K562 (cell line): ENCODE data around the gene CALM3. TPM values are rescaled to one million over a fixed set of nuclear protein-coding genes. Genes with fewer than 3 reads are reported as not detected.
A peak's percentile ranks its signal among the peaks of the same experiment; 100 is the strongest.

Experiments used
- ATAC-seq: fragments of 200-7000 bp; cut with Tn5 transposase; 3 replicates; pipeline ENCODE4 v1.9.1; 2020; ENCODE audit warnings: moderate library complexity
- BruUV-seq: library from RNA; stranded (reverse); fragments of 400-500 nt; replicated peaks from 2 replicates; lab custom pipeline; 2021; lab: Mats Ljungman, UMichigan
- CTCF ChIA-PET: fragments of 300-600 bp; formaldehyde crosslinking; extraction: SDS; loops from one replicate; lab custom pipeline; 2021; ENCODE audit warnings: low intra/inter-chr PET ratio; lab: Yijun Ruan, JAX
- POLR2A ChIA-PET: fragments of 300-600, 350-650 bp; sonication (Branson Sonifier 250); formaldehyde crosslinking; extraction: SDS; loops from one replicate; lab custom pipeline; 2021; ENCODE audit warnings: antibody characterized with exemption, inconsistent platforms; lab: Yijun Ruan, JAX
- DNase-seq, 4 experiments: peaks; one replicate each; pipeline versions ENCODE4 v3.0.0 to v3.0.0-alpha.2; 2011 to 2018; ENCODE audit warnings: low spot score in 3 of 4, mixed read lengths in 3 of 4; ENCODE audit errors: extremely low read depth in 1 of 4
- FAIRE-seq: peaks from 2 replicates; lab custom pipeline; 2011; peaks lifted over from hg19 to GRCh38; lab: Jason Lieb, UNC
- H2AFZ ChIP-seq: 2 replicates; pipeline ENCODE4 v1.6.0; 2011; ENCODE audit warnings: low read depth, low read length, control low read depth, inconsistent platforms
- H3K27ac ChIP-seq: fragments of 200-600 bp; 3 replicates; pipeline ENCODE4 v1.8.0; 2011; ENCODE audit warnings: low read depth, mild to moderate bottlenecking, control low read depth, inconsistent platforms, low read length, moderate library complexity, mixed read lengths; ENCODE audit errors: extremely low read depth
- H3K27me3 ChIP-seq, 2 experiments: fragments of 300-600 bp in 1 of 2; 2 replicates in 1 of 2; 3 replicates in 1 of 2; pipeline versions ENCODE4 v1.6.0 to v1.8.0; 2011; ENCODE audit warnings: inconsistent platforms in 2 of 2, low read length in 2 of 2, mild to moderate bottlenecking in 1 of 2, mixed read lengths in 1 of 2, moderate library complexity in 1 of 2; ENCODE audit not compliant: control insufficient read depth in 2 of 2, insufficient read depth in 2 of 2
- H3K36me3 ChIP-seq: fragments of 300-600 bp; 3 replicates; pipeline ENCODE4 v1.8.0; 2011; ENCODE audit warnings: mild to moderate bottlenecking, low read length, inconsistent platforms; ENCODE audit not compliant: control insufficient read depth, insufficient read depth
- H3K4me1 ChIP-seq, 2 experiments: fragments of 200-600 bp in 1 of 2; replicated peaks in 1 of 2; 2 replicates in 1 of 2; 3 replicates in 1 of 2; pipeline versions ENCODE4 v1.5.1 to v1.8.0; 2011; ENCODE audit warnings: inconsistent platforms in 2 of 2, low read length in 2 of 2, mild to moderate bottlenecking in 1 of 2, mixed read lengths in 1 of 2, moderate library complexity in 1 of 2; ENCODE audit not compliant: control insufficient read depth in 2 of 2, insufficient read depth in 2 of 2
- H3K4me2 ChIP-seq: 2 replicates; pipeline ENCODE4 v1.6.1; 2011; ENCODE audit warnings: low read length, control low read depth, inconsistent platforms, mixed read lengths; ENCODE audit not compliant: insufficient read depth
- H3K4me3 ChIP-seq: fragments of 200-600 bp; sonication (generic), shearing (Covaris generic); 2 replicates; pipeline ENCODE4 v1.5.1; 2016; ENCODE audit warnings: control low read depth, inconsistent platforms
- H3K79me2 ChIP-seq: fragments of 200-600 bp; 3 replicates; pipeline ENCODE4 v1.8.0; 2011; ENCODE audit warnings: low read length, inconsistent platforms; ENCODE audit not compliant: control insufficient read depth, insufficient read depth
- H3K9ac ChIP-seq, 2 experiments: 2 replicates each; pipeline versions ENCODE4 v1.6.0 to v1.6.1; 2011; ENCODE audit warnings: low read depth in 2 of 2, low read length in 2 of 2, control low read depth in 1 of 2, inconsistent platforms in 1 of 2, mild to moderate bottlenecking in 1 of 2, mixed read lengths in 1 of 2; ENCODE audit not compliant: insufficient read depth in 1 of 2
- H3K9me1 ChIP-seq: one replicate; pipeline ENCODE4 v1.6.0; 2011; ENCODE audit warnings: inconsistent platforms, mild to moderate bottlenecking, low read length, moderate library complexity; ENCODE audit not compliant: control insufficient read depth, insufficient read depth
- H3K9me3 ChIP-seq: replicated peaks from 2 replicates; pipeline ENCODE4 v1.5.1; 2011; ENCODE audit warnings: low read depth, low read length, inconsistent platforms; ENCODE audit not compliant: control insufficient read depth, insufficient read depth
- H4K20me1 ChIP-seq: replicated peaks from 2 replicates; pipeline ENCODE4 v1.6.1; 2011; ENCODE audit warnings: low read length, inconsistent platforms, mixed read lengths; ENCODE audit not compliant: control insufficient read depth, insufficient read depth
- DDX20 ChIP-seq: fragments of 450-650 bp; IDR thresholded peaks from 2 replicates; pipeline ENCODE4 v1.6.1; 2016; ENCODE audit warnings: missing genetic modification characterization, low read depth, mild to moderate bottlenecking, missing compliant biosample characterization, moderate library complexity
- MECOM ChIP-seq: fragments of 250-450 bp; sonication (Bioruptor Pico); IDR thresholded peaks from 2 replicates; pipeline ENCODE4 v1.8.0; 2022; ENCODE audit warnings: inconsistent platforms
- PHF8 ChIP-seq: fragments of 200-600 bp; sonication (generic); IDR thresholded peaks from 2 replicates; pipeline ENCODE4 v1.6.1; 2012; ENCODE audit warnings: mixed run types, mild to moderate bottlenecking, inconsistent platforms, low read length, moderate library complexity, borderline replicate concordance
- RBM25 ChIP-seq: fragments of 200-400 bp; formaldehyde crosslinking; IDR thresholded peaks from 2 replicates; pipeline ENCODE4 v1.6.1; 2018; ENCODE audit warnings: low read length, low read depth, moderate library complexity; ENCODE audit not compliant: severe bottlenecking
- ZNF121 ChIP-seq: sonication (generic); formaldehyde crosslinking; conservative IDR thresholded peaks from 2 replicates; pipeline ENCODE4 v1.8.0; 2022; ENCODE audit warnings: missing genetic modification reagents
- WGBS: fragments of 100-300 bp; shearing (Covaris generic); methylation state at CpG from one replicate; pipeline ENCODE4 v1.1.6; 2016; ENCODE audit warnings: low coverage, mixed read lengths; ENCODE audit not compliant: insufficient coverage; ENCODE audit errors: missing lambda C conversion rate; 5-methylcytosine and 5-hydroxymethylcytosine counted together
- in situ Hi-C: fragments of 300-500 bp; cut with MboI; formaldehyde crosslinking; loops from 4 replicates; pipeline ENCODE4 v1.15.0; 2018; ENCODE audit warnings: inconsistent platforms, mixed read lengths
- intact Hi-C: fragments of 100-400 bp; cut with micrococcal nuclease; formaldehyde crosslinking; loops from 2 replicates; pipeline ENCODE4 v1.14.2; 2022
- polyA plus RNA-seq, 8 experiments: library from polyadenylated mRNA; depleted of rRNA in 4 of 8; stranded (reverse) in 5 of 8; unstranded in 3 of 8; fragments of >200 nt; fragmentation: Nextera tagmentation in 2 of 8; fragmentation: Illumina TruSeq in 1 of 8; extraction: Ambion mirVana in 2 of 8; extraction: Trizol in 1 of 8; gene quantifications; 2 replicates each; pipeline versions ENCODE4 v1.2.1 to v1.2.3, GENCODE V29; 2011 to 2014; ENCODE audit warnings: inconsistent platforms in 1 of 8, missing spikeins in 1 of 8
- total RNA-seq, 7 experiments: library from RNA; depleted of rRNA in 6 of 7; stranded (reverse); fragments of >200 nt in 6 of 7; fragmentation: Illumina TruSeq in 2 of 7; extraction: Trizol in 2 of 7; gene quantifications; 2 replicates each; pipeline versions ENCODE4 v1.2.1 to v1.2.3, GENCODE V29; 2011 to 2021; ENCODE audit warnings: low replicate concordance in 1 of 7

CALM3 gene
- total and polyA plus RNA-seq, 9 of the 15 experiments (the other 6 are each of a cell fraction or from before 2014, with no cell fraction given): 34.6 to 350 (median 156) TPM

- no peak overlapping the region for H3K4me2 ChIP-seq
- TF ChIP-seq MECOM (CRISPR knock-in tag) (no peak), ZNF121 (CRISPR knock-in tag) (peak; percentile 93), RBM25 (peak; percentile 6)
- TF ChIP-seq, all 486 proteins: peak for 2
- ATAC-seq (no peak), DNase-seq (peak in 1 of 4 experiments; percentile 3), FAIRE-seq (no peak)
- H3K36me3 ChIP-seq: no peaks in the 10 kb centered on the region
- in situ Hi-C loops (no loop called here), intact Hi-C loops (no loop called here)
- no peak overlapping the region for H2AFZ ChIP-seq
- H3K79me2 ChIP-seq: no peaks in the 10 kb centered on the region
- BruUV-seq: no TSS peak
- ChIA-PET POLR2A (interaction anchor here (0.6 kb wide), 1 partner anchor 99 kb away, joined by 3 read pairs; no protein-coding TSS in a partner anchor), CTCF (no interaction called here)
- no peaks in the 10 kb centered on the region for H3K9me1 ChIP-seq
- WGBS: 82% methylated on average over 4 of the region's 7 CpGs
- no peak overlapping the region for H3K4me3 ChIP-seq
- H3K27ac ChIP-seq: no peak overlapping the region
- peaks cover 0 to 10% of the 10 kb centered on the region in 2 experiments; a peak in 3 of 5 replicates for H3K4me1 ChIP-seq
- H3K9ac ChIP-seq: no peak overlapping the region
- no peaks in the 10 kb centered on the region for H3K9me3 ChIP-seq
- no peaks in the 10 kb centered on the region for H3K27me3 ChIP-seq
- no peaks in the 10 kb centered on the region for H4K20me1 ChIP-seq
These were observed 49.3 kb downstream of the CALM3 start for GRCh38 chr19:46650445-46650844.

- H3K36me3 ChIP-seq: no peaks in the 10 kb centered on the region
- ChIA-PET CTCF (no interaction called here), POLR2A (interaction anchor here (0.7 kb wide), 1 partner anchor 15 kb away, joined by 3 read pairs; no protein-coding TSS in a partner anchor)
- no peaks in the 10 kb centered on the region for H3K9me3 ChIP-seq
- no peak for TF ChIP-seq PHF8
- no peak for TF ChIP-seq DDX20
- BruUV-seq: no TSS peak
- in situ Hi-C loops: no loop called here
- H3K27ac ChIP-seq: no peak overlapping the region
- H3K9me1 ChIP-seq: no peaks in the 10 kb centered on the region
- no peaks in the 10 kb centered on the region for H3K27me3 ChIP-seq
- peak overlapping the region in 1 of 2 experiments; percentile 67; a peak in 1 of 4 replicates for H3K9ac ChIP-seq
- no peak overlapping the region for H2AFZ ChIP-seq
- no peaks in the 10 kb centered on the region for H4K20me1 ChIP-seq
- H3K79me2 ChIP-seq: no peaks in the 10 kb centered on the region
- intact Hi-C loops: no loop called here
- 79% methylated on average over 13 of the region's 16 CpGs for WGBS
- FAIRE-seq (no peak), DNase-seq (peak in 2 of 4 experiments; percentile 11 to 18), ATAC-seq (no peak)
- no peak overlapping the region for H3K4me2 ChIP-seq
- H3K4me3 ChIP-seq: no peak overlapping the region
- H3K4me1 ChIP-seq: peaks cover 13 to 16% of the 10 kb centered on the region in 2 experiments
These were observed 53.6 kb downstream of the CALM3 start for GRCh38 chr19:46654621-46655152.
